Measurements from ENCODE around the gene GIMD1.

GRCh38 chr4:106336618-106337017 lies 32.0 kb downstream of the GIMD1 start:
- TF ChIP-seq CTCF (IDR thresholded peaks at IDR 0.05) = no peak
- no peak for TF ChIP-seq POLR2A (IDR thresholded peaks at IDR 0.05)
